GM23338 (cell line): ENCODE data around the gene CENPP.

Source experiments
- EZH2 ChIP-seq: fragments of 200-600 bp; sonication (generic); IDR thresholded peaks from one replicate; pipeline ENCODE4 v1.8.0; 2017; ENCODE audit warnings: antibody characterized with exemption, mild to moderate bottlenecking, low read depth; ENCODE audit not compliant: unreplicated experiment
- POLR2AphosphoS5 ChIP-seq: IDR thresholded peaks from 2 replicates; pipeline ENCODE4 v1.6.1; 2016; ENCODE audit warnings: antibody characterized with exemption, low read depth
- TF ChIP-seq, protein P1 (sequence below), 2 experiments: fragments of 200-600 bp in 1 of 2; sonication (generic) in 1 of 2; conservative IDR thresholded peaks; 2 replicates each; pipeline versions ENCODE4 v1.5.1 to v1.6.1; 2016 to 2017; ENCODE audit warnings: antibody characterized with exemption in 2 of 2, low read depth in 2 of 2, mild to moderate bottlenecking in 2 of 2, moderate library complexity in 1 of 2

GRCh38 chr9:92564504-92564903 is 238.8 kb downstream of the CENPP start:
- TF ChIP-seq POLR2AphosphoS5 (no peak), EZH2 (no peak)
- TF ChIP-seq, protein P1, sequence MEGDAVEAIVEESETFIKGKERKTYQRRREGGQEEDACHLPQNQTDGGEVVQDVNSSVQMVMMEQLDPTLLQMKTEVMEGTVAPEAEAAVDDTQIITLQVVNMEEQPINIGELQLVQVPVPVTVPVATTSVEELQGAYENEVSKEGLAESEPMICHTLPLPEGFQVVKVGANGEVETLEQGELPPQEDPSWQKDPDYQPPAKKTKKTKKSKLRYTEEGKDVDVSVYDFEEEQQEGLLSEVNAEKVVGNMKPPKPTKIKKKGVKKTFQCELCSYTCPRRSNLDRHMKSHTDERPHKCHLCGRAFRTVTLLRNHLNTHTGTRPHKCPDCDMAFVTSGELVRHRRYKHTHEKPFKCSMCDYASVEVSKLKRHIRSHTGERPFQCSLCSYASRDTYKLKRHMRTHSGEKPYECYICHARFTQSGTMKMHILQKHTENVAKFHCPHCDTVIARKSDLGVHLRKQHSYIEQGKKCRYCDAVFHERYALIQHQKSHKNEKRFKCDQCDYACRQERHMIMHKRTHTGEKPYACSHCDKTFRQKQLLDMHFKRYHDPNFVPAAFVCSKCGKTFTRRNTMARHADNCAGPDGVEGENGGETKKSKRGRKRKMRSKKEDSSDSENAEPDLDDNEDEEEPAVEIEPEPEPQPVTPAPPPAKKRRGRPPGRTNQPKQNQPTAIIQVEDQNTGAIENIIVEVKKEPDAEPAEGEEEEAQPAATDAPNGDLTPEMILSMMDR (conservative IDR thresholded peaks at IDR 0.05; ENCODE audit: low read depth in 2 of 2): no peak
